Retinal pigment epithelial cell (primary cell): ENCODE measurements around the gene RUSF1.
"Not testable (repeated sequence)": the region's sequence is repeated elsewhere in the genome, so short reads cannot be mapped to it uniquely, and the experiment has no call there.

Experiments used
- DNase-seq: peaks from one replicate; pipeline ENCODE4 v3.0.0-alpha.2; 2010; ENCODE audit warnings: low read depth
- H3K4me3 ChIP-seq: 2 replicates; pipeline ENCODE4 v1.5.1; 2011; ENCODE audit warnings: mild to moderate bottlenecking, low read length, control low read depth, moderate library complexity
- CTCF ChIP-seq: conservative IDR thresholded peaks from 2 replicates; pipeline ENCODE4 v1.5.1; 2011; ENCODE audit warnings: low read depth, low read length, control low read depth, inconsistent platforms

The RUSF1 gene

DNA sequence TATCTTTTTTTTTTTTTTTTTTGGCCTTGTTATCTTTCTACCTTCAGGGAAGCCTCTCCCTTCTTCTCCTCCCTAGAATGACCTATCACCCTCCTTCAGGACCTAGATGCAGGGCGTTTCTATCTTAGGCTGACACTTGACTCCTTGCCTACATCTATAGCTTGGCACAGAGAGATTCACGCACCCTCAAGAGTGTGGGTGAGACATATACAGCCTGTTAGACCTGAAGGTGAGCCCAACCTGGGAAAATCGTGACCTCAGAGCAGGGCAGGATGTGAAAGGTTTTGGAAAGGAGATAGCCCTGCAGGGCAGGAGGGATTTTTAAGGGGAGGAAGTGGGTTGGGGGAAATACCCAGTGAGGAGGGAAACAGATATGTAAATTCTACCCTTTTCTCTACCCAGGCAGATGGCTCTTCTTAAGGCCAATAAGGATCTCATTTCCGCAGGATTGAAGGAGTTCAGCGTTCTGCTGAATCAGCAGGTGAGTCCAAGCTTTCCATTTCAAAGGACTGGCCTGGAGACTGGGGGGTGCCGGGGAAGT, 19.6 kb upstream of the RUSF1 start, which contains the start of gene AHSP:
AHSP (plus strand) TSS at position 167 of the 541 bp plus-strand sequence; CDS start at position 407, 240 bp downstream.
- DNase-seq: no peak
- no peak for TF ChIP-seq CTCF
- no peak within 1 kb of the TSS for H3K4me3 ChIP-seq

DNA sequence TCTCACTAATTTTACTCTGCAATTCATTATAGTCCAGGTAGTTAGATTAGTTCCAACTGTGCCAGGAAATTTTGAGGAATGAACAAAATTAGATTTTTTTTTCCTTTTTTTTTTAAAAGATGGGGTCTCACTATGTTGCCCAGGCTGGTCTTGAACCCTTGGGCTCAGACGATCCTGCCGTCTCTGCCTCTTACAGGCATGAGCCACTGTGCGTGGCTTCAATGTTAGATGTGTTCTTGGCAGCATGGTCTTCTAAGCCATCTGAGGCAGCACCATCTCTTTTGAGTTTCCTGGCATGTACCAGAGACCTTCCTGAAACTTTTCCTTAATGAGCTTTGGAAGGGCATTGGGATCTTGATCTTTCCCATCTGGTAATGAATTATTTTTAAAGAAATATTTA, 16.9 kb upstream of the RUSF1 start:
- DNase-seq: no peak
- no peak for TF ChIP-seq CTCF
- no peak overlapping the region for H3K4me3 ChIP-seq

DNA sequence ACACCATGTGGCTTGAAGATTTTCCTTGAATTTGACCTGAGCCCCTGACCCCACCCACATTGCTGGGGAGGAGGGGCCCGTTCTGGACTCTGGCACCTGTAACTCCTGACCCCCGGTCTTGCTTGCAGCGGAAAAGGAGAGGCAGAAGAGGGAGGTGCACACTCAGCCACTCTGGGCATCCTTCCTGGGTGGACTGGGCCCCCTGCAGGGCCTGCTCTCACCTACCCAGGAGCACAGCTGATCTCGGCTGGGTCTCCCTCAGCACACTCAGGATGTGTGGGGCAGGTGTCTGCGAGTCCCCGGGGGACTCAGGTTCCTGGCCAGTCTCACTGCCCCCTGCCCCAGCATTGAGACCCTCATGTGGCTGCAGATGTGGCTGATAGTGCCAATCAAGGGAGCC, 15.6 kb upstream of the RUSF1 start:
- not testable (repeated sequence) for H3K4me3 ChIP-seq, DNase-seq

- DNase-seq: no peak
- no peak overlapping the region for H3K4me3 ChIP-seq
- no peak for TF ChIP-seq CTCF
Measured at GRCh38 chr16:31522071-31522470, 13.9 kb upstream of the RUSF1 start.

DNA sequence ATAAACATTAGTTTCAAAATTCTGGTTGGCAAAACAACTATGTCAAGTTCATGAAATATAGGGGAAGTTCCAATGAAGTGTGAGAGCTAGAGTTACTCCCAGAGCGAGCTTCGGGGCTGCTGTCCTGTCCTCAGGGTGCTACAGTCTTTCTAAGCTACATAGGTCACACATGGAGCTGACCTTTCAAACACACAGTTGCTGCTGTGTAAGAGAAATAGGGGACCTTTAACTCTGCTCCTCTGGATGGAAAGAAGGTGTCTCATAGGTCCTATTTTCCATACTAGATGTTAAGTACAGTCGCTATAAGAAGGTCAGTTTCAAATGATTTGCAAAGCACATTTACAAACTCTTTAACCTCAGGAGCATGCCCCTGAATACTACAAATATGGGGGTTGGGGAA, 13.2 kb upstream of the RUSF1 start:
- no peak for TF ChIP-seq CTCF
- H3K4me3 ChIP-seq: no peak overlapping the region
- DNase-seq: no peak

GRCh38 chr16:31519759-31520431, 11.7 kb upstream of the RUSF1 start:
- TF ChIP-seq CTCF: no peak
- DNase-seq: no peak

GRCh38 chr16:31517800-31518402, 9.7 kb upstream of the RUSF1 start:
- no peak for TF ChIP-seq CTCF
- no peak for DNase-seq
- H3K4me3 ChIP-seq: no peak overlapping the region

More at GRCh38 chr16:31519759-31520431, 11.7 kb upstream of the RUSF1 start:
- no peak overlapping the region for H3K4me3 ChIP-seq
